Endodermal cell (in vitro differentiated cells): ENCODE data around the gene TRIM41. TPM values are rescaled to one million over a fixed set of nuclear protein-coding genes. Genes with fewer than 3 reads are reported as not detected.

Experiments
- DNase-seq: peaks from one replicate; pipeline ENCODE4 v3.0.0-alpha.2; 2017
- H3K27ac ChIP-seq: 2 replicates; pipeline ENCODE4 v1.5.1; 2013; ENCODE audit warnings: mild to moderate bottlenecking, low read depth, low read length, moderate library complexity
- H3K27me3 ChIP-seq: 2 replicates; pipeline ENCODE4 v1.6.1; 2013; ENCODE audit warnings: mild to moderate bottlenecking, low read length, moderate library complexity; ENCODE audit not compliant: insufficient read depth, control insufficient read depth, poor library complexity, severe bottlenecking
- H3K36me3 ChIP-seq: 2 replicates; pipeline ENCODE4 v1.7.0; 2013; ENCODE audit warnings: mild to moderate bottlenecking, low read length, moderate library complexity; ENCODE audit not compliant: control insufficient read depth, insufficient read depth
- H3K4me1 ChIP-seq: one replicate; pipeline ENCODE4 v1.7.0; 2013; ENCODE audit warnings: low read length; ENCODE audit not compliant: control insufficient read depth, insufficient read depth
- H3K4me3 ChIP-seq: 2 replicates; pipeline ENCODE4 v1.5.1; 2013; ENCODE audit warnings: mild to moderate bottlenecking, low read length, moderate library complexity
- H3K9ac ChIP-seq: 2 replicates; pipeline ENCODE4 v1.6.1; 2013; ENCODE audit warnings: mild to moderate bottlenecking, low read length, moderate library complexity; ENCODE audit not compliant: poor library complexity, severe bottlenecking; ENCODE audit errors: extremely low read depth
- H3K9me3 ChIP-seq: 2 replicates; pipeline ENCODE4 v1.6.1; 2013; ENCODE audit warnings: mild to moderate bottlenecking, low read length, moderate library complexity; ENCODE audit not compliant: control insufficient read depth
- H3K27ac Mint-ChIP-seq: 2 replicates; pipeline ENCODE4 v1.8.0; 2020; ENCODE audit warnings: mixed read lengths
- H3K27me3 Mint-ChIP-seq: 2 replicates; pipeline ENCODE4 v1.8.0; 2021; ENCODE audit warnings: mild to moderate bottlenecking, mixed read lengths; ENCODE audit not compliant: insufficient read depth
- H3K36me3 Mint-ChIP-seq: 2 replicates; pipeline ENCODE4 v1.8.0; 2020; ENCODE audit warnings: low read depth, mixed read lengths
- H3K4me1 Mint-ChIP-seq: 2 replicates; pipeline ENCODE4 v1.8.0; 2020; ENCODE audit warnings: mixed read lengths
- H3K4me3 Mint-ChIP-seq: 2 replicates; pipeline ENCODE4 v1.8.0; 2020; ENCODE audit warnings: mild to moderate bottlenecking, moderate library complexity, mixed read lengths
- H3K9me3 Mint-ChIP-seq: 2 replicates; pipeline ENCODE4 v1.8.0; 2020; ENCODE audit warnings: mild to moderate bottlenecking, mixed read lengths
- WGBS, 2 experiments: methylation state at CpG; one replicate each; pipeline versions ENCODE4 v1.1.5 to v1.1.7; 2013; ENCODE audit warnings: missing lambda C conversion rate in 2 of 2, mixed read lengths in 1 of 2; ENCODE audit not compliant: insufficient coverage in 1 of 2, insufficient read length in 1 of 2; 5-methylcytosine and 5-hydroxymethylcytosine counted together
- total RNA-seq, 2 donors: library from RNA; stranded (reverse); fragmentation: NEBNext Ultra II Directional in 1 of 2; extraction: Animal tissue kit (Norgen Biotek cat#: 25700) in 1 of 2; gene quantifications; 2 replicates in 1 of 2; 3 replicates in 1 of 2; pipeline ENCODE4 v1.2.1, GENCODE V29; 2021
- TF ChIP-seq, protein P1 (sequence below): fragments of 200-600 bp; sonication (generic); conservative IDR thresholded peaks from 2 replicates; pipeline ENCODE4 v1.5.0; 2021; ENCODE audit warnings: antibody characterized with exemption, mild to moderate bottlenecking

TRIM41 gene
- total RNA-seq, 2 donors from 2014 or later, result 37.5 to 41.7 TPM

DNA sequence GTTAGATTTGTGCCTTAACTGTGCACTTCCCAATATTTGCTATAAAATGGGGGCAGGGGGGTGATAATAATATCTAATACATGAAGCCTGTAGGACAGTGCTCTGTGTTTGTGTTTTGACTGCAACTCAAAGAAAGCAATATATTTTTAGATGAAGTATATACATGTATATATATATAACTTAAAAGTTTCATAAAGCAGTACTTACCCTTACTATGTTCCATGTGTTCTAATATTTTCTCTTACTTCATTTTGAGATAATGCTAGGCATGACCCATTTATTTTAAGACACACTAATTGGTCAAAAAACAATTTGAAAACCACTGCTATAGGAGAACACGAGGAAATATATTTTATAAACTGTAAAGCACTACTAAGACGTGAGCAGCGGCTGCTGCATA, 35.5 kb downstream of the TRIM41 start:
- WGBS, 2 experiments, result 90 to 92% methylated on average over 2 to 3 of the region's 3 CpGs
- Mint-ChIP-seq H3K4me1 (peaks cover 17% of the 10 kb centered on the region), H3K27me3 (no peaks in the 10 kb centered on the region), H3K4me3 (peak overlapping the region; percentile 84), H3K36me3 (peaks cover 37% of the 10 kb centered on the region), H3K27ac (no peak overlapping the region), H3K9me3 (no peaks in the 10 kb centered on the region)
- no peaks in the 10 kb centered on the region for H3K9me3 ChIP-seq
- peaks cover 46% of the 10 kb centered on the region for H3K36me3 ChIP-seq
- H3K27me3 ChIP-seq, result no peaks in the 10 kb centered on the region
- DNase-seq, result no peak
- H3K27ac ChIP-seq, result no peak overlapping the region
- H3K4me3 ChIP-seq, result peak overlapping the region; percentile 86
- no peaks in the 10 kb centered on the region for H3K4me1 ChIP-seq
- TF ChIP-seq, protein P1, sequence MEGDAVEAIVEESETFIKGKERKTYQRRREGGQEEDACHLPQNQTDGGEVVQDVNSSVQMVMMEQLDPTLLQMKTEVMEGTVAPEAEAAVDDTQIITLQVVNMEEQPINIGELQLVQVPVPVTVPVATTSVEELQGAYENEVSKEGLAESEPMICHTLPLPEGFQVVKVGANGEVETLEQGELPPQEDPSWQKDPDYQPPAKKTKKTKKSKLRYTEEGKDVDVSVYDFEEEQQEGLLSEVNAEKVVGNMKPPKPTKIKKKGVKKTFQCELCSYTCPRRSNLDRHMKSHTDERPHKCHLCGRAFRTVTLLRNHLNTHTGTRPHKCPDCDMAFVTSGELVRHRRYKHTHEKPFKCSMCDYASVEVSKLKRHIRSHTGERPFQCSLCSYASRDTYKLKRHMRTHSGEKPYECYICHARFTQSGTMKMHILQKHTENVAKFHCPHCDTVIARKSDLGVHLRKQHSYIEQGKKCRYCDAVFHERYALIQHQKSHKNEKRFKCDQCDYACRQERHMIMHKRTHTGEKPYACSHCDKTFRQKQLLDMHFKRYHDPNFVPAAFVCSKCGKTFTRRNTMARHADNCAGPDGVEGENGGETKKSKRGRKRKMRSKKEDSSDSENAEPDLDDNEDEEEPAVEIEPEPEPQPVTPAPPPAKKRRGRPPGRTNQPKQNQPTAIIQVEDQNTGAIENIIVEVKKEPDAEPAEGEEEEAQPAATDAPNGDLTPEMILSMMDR, result no peak
- H3K9ac ChIP-seq, result no peak overlapping the region

DNA sequence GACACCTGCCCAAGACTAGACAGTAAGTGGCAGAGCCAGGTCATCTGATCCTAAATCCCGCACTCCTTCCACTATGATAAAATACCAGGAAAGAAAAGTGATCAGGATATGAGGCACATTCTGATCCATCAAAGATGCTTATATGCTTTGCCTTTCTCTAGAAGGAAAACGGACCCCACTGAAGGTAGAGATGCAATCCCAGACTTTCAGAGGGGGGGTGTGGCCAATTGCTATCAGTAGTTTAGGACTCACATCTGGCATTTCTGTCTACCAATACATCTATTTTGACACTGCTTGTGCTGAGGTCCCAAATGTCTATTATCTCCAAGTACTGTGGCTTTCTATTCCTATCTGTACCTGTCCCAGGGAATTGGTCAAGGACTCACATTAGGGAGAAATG, 36.2 kb downstream of the TRIM41 start:
- no peaks in the 10 kb centered on the region for H3K4me1 ChIP-seq
- Mint-ChIP-seq H3K4me1 (peaks cover 17% of the 10 kb centered on the region), H3K4me3 (peak overlapping the region; percentile 84), H3K36me3 (peaks cover 38% of the 10 kb centered on the region), H3K27me3 (no peaks in the 10 kb centered on the region), H3K9me3 (no peaks in the 10 kb centered on the region), H3K27ac (no peak overlapping the region)
- no peak overlapping the region for H3K9ac ChIP-seq
- H3K9me3 ChIP-seq, result no peaks in the 10 kb centered on the region
- peak; percentile 37 for DNase-seq
- peaks cover 47% of the 10 kb centered on the region for H3K36me3 ChIP-seq
- H3K27ac ChIP-seq, result no peak overlapping the region
- H3K4me3 ChIP-seq, result peak overlapping the region; percentile 86
- 57 to 59% methylated on average over 1 to 2 of the region's 2 CpGs for WGBS, 2 experiments
- H3K27me3 ChIP-seq, result no peaks in the 10 kb centered on the region
- TF ChIP-seq, protein P1, result no peak

DNA sequence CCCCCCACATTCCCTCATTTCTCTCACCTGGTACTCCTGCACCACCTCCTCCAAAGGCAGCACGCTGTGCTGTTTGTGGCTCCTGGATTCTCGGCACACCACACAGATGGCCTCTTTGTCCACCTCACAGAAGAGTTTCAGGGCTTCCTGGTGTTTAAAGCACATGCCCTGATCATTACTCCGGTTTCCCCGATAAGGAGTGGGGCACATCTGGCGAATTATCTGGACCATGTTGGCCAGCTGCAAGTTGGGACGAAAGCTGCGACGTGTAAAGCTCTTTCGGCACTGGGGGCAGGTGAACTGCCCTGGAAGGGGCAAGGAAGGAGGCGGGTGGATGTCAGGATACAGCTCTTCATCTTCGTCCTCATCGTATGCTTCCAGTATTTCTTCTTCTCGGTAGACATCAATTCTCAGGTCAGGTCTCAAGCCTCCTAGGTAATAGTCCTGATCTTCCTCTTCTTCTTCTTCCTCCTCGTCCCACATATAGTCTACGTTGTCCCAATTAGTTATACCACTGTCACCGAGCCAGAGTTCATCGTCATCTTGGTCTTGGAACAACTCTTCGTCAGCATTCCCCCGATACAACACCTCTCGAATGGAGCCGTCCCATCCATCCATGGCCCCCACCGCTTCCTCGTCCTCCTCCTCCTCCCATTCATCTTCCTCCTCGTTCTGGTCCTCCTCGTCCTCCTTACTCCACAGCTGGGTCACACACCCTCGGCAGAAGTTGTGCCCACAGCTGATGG, 37.1 kb downstream of the TRIM41 start:
- H3K9me3 ChIP-seq, result no peaks in the 10 kb centered on the region
- peak overlapping the region; percentile 78 for H3K27ac ChIP-seq
- H3K4me3 ChIP-seq, result peak overlapping the region; percentile 86
- Mint-ChIP-seq H3K9me3 (no peaks in the 10 kb centered on the region), H3K36me3 (peaks cover 34% of the 10 kb centered on the region), H3K27ac (peak overlapping the region; percentile 85), H3K4me1 (peaks cover 17% of the 10 kb centered on the region), H3K4me3 (peak overlapping the region; percentile 84), H3K27me3 (no peaks in the 10 kb centered on the region)
- no peaks in the 10 kb centered on the region for H3K4me1 ChIP-seq
- peaks cover 40% of the 10 kb centered on the region for H3K36me3 ChIP-seq
- peak; percentile 46 for DNase-seq
- 5 to 6% methylated on average over 22 to 26 of the region's 26 CpGs for WGBS, 2 experiments
- H3K9ac ChIP-seq, result peak overlapping the region; percentile 94
- TF ChIP-seq, protein P1, result no peak
- H3K27me3 ChIP-seq, result no peaks in the 10 kb centered on the region
